ENCODE results near the gene NPIPB2. TPM values are rescaled to one million over a fixed set of nuclear protein-coding genes. Genes with fewer than 3 reads are reported as not detected.

The NPIPB2 gene
- total RNA-seq, 2 experiments from 2014 or later: 8.5 to 8.7 TPM

- Mint-ChIP-seq H3K27ac (peak overlapping the region; percentile 94), H3K4me3 (peak overlapping the region; percentile 91), H3K36me3 (ENCODE audit: low read depth) (peaks cover 30% of the 10 kb centered on the region), H3K4me1 (ENCODE audit: low read depth) (peaks cover 52% of the 10 kb centered on the region), H3K9me3 (no peaks in the 10 kb centered on the region), H3K27me3 (ENCODE audit: low read depth) (no peaks in the 10 kb centered on the region)
- CTCF ChIA-PET: no interaction called here
- intact Hi-C loops (cut with micrococcal nuclease): loop anchor here (1.0 to 10.0 kb wide), 5 partner anchors 17 to 624 kb away; partner anchors contain the start of genes LITAF, SNX29 and ZC3H7A
- DNase-seq: peak; percentile 39
These were observed 28.3 kb downstream of the NPIPB2 start for GRCh38 chr16:11913425-11914079.

GRCh38 chr16:11909653-11910545 lies 31.9 kb downstream of the NPIPB2 start:
- no peak for DNase-seq
- intact Hi-C loops (cut with micrococcal nuclease): loop anchor here (5.0 to 10.0 kb wide), 2 partner anchors 325 to 627 kb away; partner anchors contain the start of gene LITAF
- peak overlapping the region; percentile 41 for H3K27ac Mint-ChIP-seq
- no peaks in the 10 kb centered on the region for H3K9me3 Mint-ChIP-seq
- H3K27me3 Mint-ChIP-seq (ENCODE audit: low read depth): no peaks in the 10 kb centered on the region
- peaks cover 36% of the 10 kb centered on the region for H3K36me3 Mint-ChIP-seq (ENCODE audit: low read depth)
- H3K4me3 Mint-ChIP-seq: no peak overlapping the region
- CTCF ChIA-PET: no interaction called here
- peaks cover 69% of the 10 kb centered on the region for H3K4me1 Mint-ChIP-seq (ENCODE audit: low read depth)

- H3K27me3 Mint-ChIP-seq (ENCODE audit: low read depth): no peaks in the 10 kb centered on the region
- no peak overlapping the region for H3K27ac Mint-ChIP-seq
- H3K4me1 Mint-ChIP-seq (ENCODE audit: low read depth): peaks cover 69% of the 10 kb centered on the region
- H3K4me3 Mint-ChIP-seq: no peak overlapping the region
- CTCF ChIA-PET: interaction anchor here (1.1 kb wide), 1 partner anchor 160 kb away, joined by 3 read pairs; no protein-coding TSS in a partner anchor
- intact Hi-C loops (cut with micrococcal nuclease): no loop called here
- H3K36me3 Mint-ChIP-seq (ENCODE audit: low read depth): peaks cover 26% of the 10 kb centered on the region
- DNase-seq: no peak
- H3K9me3 Mint-ChIP-seq: no peaks in the 10 kb centered on the region
These were observed 34.5 kb downstream of the NPIPB2 start for GRCh38 chr16:11907160-11907970.

- intact Hi-C loops (cut with micrococcal nuclease): no loop called here
- peaks cover 70% of the 10 kb centered on the region for H3K4me1 Mint-ChIP-seq (ENCODE audit: low read depth)
- no peaks in the 10 kb centered on the region for H3K9me3 Mint-ChIP-seq
- DNase-seq: no peak
- H3K27me3 Mint-ChIP-seq (ENCODE audit: low read depth): no peaks in the 10 kb centered on the region
- CTCF ChIA-PET: no interaction called here
- no peak overlapping the region for H3K27ac Mint-ChIP-seq
- H3K36me3 Mint-ChIP-seq (ENCODE audit: low read depth): peaks cover 21% of the 10 kb centered on the region
- H3K4me3 Mint-ChIP-seq: no peak overlapping the region
These were observed 37.9 kb downstream of the NPIPB2 start for GRCh38 chr16:11903906-11904305.

- intact Hi-C loops (cut with micrococcal nuclease): no loop called here
- H3K9me3 Mint-ChIP-seq: no peaks in the 10 kb centered on the region
- peaks cover 73% of the 10 kb centered on the region for H3K4me1 Mint-ChIP-seq (ENCODE audit: low read depth)
- H3K4me3 Mint-ChIP-seq: no peak overlapping the region
- no peak for DNase-seq
- H3K36me3 Mint-ChIP-seq (ENCODE audit: low read depth): peaks cover 21% of the 10 kb centered on the region
- CTCF ChIA-PET: interaction anchor here (1.9 kb wide), 1 partner anchor 167 kb away, joined by 6 read pairs; no protein-coding TSS in a partner anchor
- H3K27ac Mint-ChIP-seq: peak overlapping the region; percentile 69
- H3K27me3 Mint-ChIP-seq (ENCODE audit: low read depth): no peaks in the 10 kb centered on the region
These were observed 40.8 kb downstream of the NPIPB2 start for GRCh38 chr16:11901091-11901490.

GRCh38 chr16:11896486-11897176 lies 45.2 kb downstream of the NPIPB2 start:
- H3K4me3 Mint-ChIP-seq: no peak overlapping the region
- CTCF ChIA-PET: interaction anchor here (0.9 kb wide), 1 partner anchor 171 kb away, joined by 4 read pairs; no protein-coding TSS in a partner anchor
- no peaks in the 10 kb centered on the region for H3K9me3 Mint-ChIP-seq
- peaks cover 46% of the 10 kb centered on the region for H3K4me1 Mint-ChIP-seq (ENCODE audit: low read depth)
- intact Hi-C loops (cut with micrococcal nuclease): loop anchor here (2.0 kb wide), 1 partner anchor 18 kb away; the partner anchor contains the start of gene GSPT1
- DNase-seq: peak; percentile 41
- peaks cover 25% of the 10 kb centered on the region for H3K36me3 Mint-ChIP-seq (ENCODE audit: low read depth)
- peak overlapping the region; percentile 74 for H3K27ac Mint-ChIP-seq
- H3K27me3 Mint-ChIP-seq (ENCODE audit: low read depth): no peaks in the 10 kb centered on the region

GRCh38 chr16:11893571-11893970 lies 48.3 kb downstream of the NPIPB2 start:
- intact Hi-C loops (cut with micrococcal nuclease): no loop called here
- no peaks in the 10 kb centered on the region for H3K27me3 Mint-ChIP-seq (ENCODE audit: low read depth)
- DNase-seq: no peak
- no peak overlapping the region for H3K4me3 Mint-ChIP-seq
- H3K4me1 Mint-ChIP-seq (ENCODE audit: low read depth): peaks cover 19% of the 10 kb centered on the region
- no peak overlapping the region for H3K27ac Mint-ChIP-seq
- CTCF ChIA-PET: interaction anchor here (0.5 kb wide), 1 partner anchor 486 kb away, joined by 4 read pairs; no protein-coding TSS in a partner anchor
- H3K9me3 Mint-ChIP-seq: no peaks in the 10 kb centered on the region
- H3K36me3 Mint-ChIP-seq (ENCODE audit: low read depth): peaks cover 28% of the 10 kb centered on the region

- peaks cover 14% of the 10 kb centered on the region for H3K4me1 Mint-ChIP-seq (ENCODE audit: low read depth)
- no peak overlapping the region for H3K4me3 Mint-ChIP-seq
- H3K27me3 Mint-ChIP-seq (ENCODE audit: low read depth): no peaks in the 10 kb centered on the region
- intact Hi-C loops (cut with micrococcal nuclease): no loop called here
- DNase-seq: no peak
- H3K9me3 Mint-ChIP-seq: no peaks in the 10 kb centered on the region
- CTCF ChIA-PET: interaction anchor here (0.5 kb wide), 1 partner anchor 485 kb away, joined by 4 read pairs; no protein-coding TSS in a partner anchor
- H3K27ac Mint-ChIP-seq: no peak overlapping the region
- peaks cover 26% of the 10 kb centered on the region for H3K36me3 Mint-ChIP-seq (ENCODE audit: low read depth)
These were observed 49.1 kb downstream of the NPIPB2 start for GRCh38 chr16:11892761-11893160.

- CTCF ChIA-PET: no interaction called here
- Mint-ChIP-seq H3K27me3 (ENCODE audit: low read depth) (no peaks in the 10 kb centered on the region), H3K4me1 (ENCODE audit: low read depth) (no peaks in the 10 kb centered on the region), H3K36me3 (ENCODE audit: low read depth) (peaks cover 40% of the 10 kb centered on the region), H3K9me3 (no peaks in the 10 kb centered on the region), H3K4me3 (no peak overlapping the region), H3K27ac (no peak overlapping the region)
- no peak for DNase-seq
- intact Hi-C loops (cut with micrococcal nuclease): no loop called here
These were observed 51.4 kb downstream of the NPIPB2 start for GRCh38 chr16:11890231-11890965.

GRCh38 chr16:11886881-11887280 lies 55.0 kb downstream of the NPIPB2 start:
- no peaks in the 10 kb centered on the region for H3K27me3 Mint-ChIP-seq (ENCODE audit: low read depth)
- no peak overlapping the region for H3K4me3 Mint-ChIP-seq
- H3K4me1 Mint-ChIP-seq (ENCODE audit: low read depth): no peaks in the 10 kb centered on the region
- intact Hi-C loops (cut with micrococcal nuclease): no loop called here
- H3K36me3 Mint-ChIP-seq (ENCODE audit: low read depth): peaks cover 33% of the 10 kb centered on the region
- no peak for DNase-seq
- CTCF ChIA-PET: no interaction called here
- H3K27ac Mint-ChIP-seq: no peak overlapping the region
- H3K9me3 Mint-ChIP-seq: no peaks in the 10 kb centered on the region

- no peak overlapping the region for H3K27ac Mint-ChIP-seq
- H3K9me3 Mint-ChIP-seq: no peaks in the 10 kb centered on the region
- H3K4me3 Mint-ChIP-seq: no peak overlapping the region
- H3K4me1 Mint-ChIP-seq (ENCODE audit: low read depth): no peaks in the 10 kb centered on the region
- CTCF ChIA-PET: interaction anchor here (0.7 kb wide), 1 partner anchor 62 kb away, joined by 3 read pairs; no protein-coding TSS in a partner anchor
- no peak for DNase-seq
- no peaks in the 10 kb centered on the region for H3K27me3 Mint-ChIP-seq (ENCODE audit: low read depth)
- H3K36me3 Mint-ChIP-seq (ENCODE audit: low read depth): peaks cover 33% of the 10 kb centered on the region
- intact Hi-C loops (cut with micrococcal nuclease): no loop called here
These were observed 57.8 kb downstream of the NPIPB2 start for GRCh38 chr16:11884035-11884434.
